Epidermal melanocyte (primary cell): ENCODE results near the gene TAOK3.

Experiments
- DNase-seq: peaks from one replicate; pipeline ENCODE4 v3.0.0; 2011; ENCODE audit warnings: low spot score; ENCODE audit not compliant: insufficient read length

Gene TAOK3

GRCh38 chr12:118213452-118213851 is 159.3 kb downstream of the TAOK3 start:
- no peak for DNase-seq

- DNase-seq: no peak
Observed at GRCh38 chr12:118212606-118213005, 160.1 kb downstream of the TAOK3 start.

- DNase-seq: no peak
Observed at GRCh38 chr12:118206107-118206412, 166.6 kb downstream of the TAOK3 start.

GRCh38 chr12:118193958-118194357 is 178.7 kb downstream of the TAOK3 start:
- no peak for DNase-seq

- DNase-seq: no peak
Observed at GRCh38 chr12:118193477-118193876, 179.2 kb downstream of the TAOK3 start.

GRCh38 chr12:118190266-118190665 is 182.4 kb downstream of the TAOK3 start:
- DNase-seq: no peak

GRCh38 chr12:118189741-118190191 is 182.9 kb downstream of the TAOK3 start:
- DNase-seq: no peak

GRCh38 chr12:118188690-118189371 is 183.9 kb downstream of the TAOK3 start:
- no peak for DNase-seq

- DNase-seq: no peak
Observed at GRCh38 chr12:118187751-118188435, 184.8 kb downstream of the TAOK3 start.

- no peak for DNase-seq
Observed at GRCh38 chr12:118185602-118186397, 186.9 kb downstream of the TAOK3 start.

- DNase-seq: no peak
Observed at GRCh38 chr12:118183711-118184110, 189.0 kb downstream of the TAOK3 start.

- no peak for DNase-seq
Observed at GRCh38 chr12:118183155-118183554, 189.6 kb downstream of the TAOK3 start.

- DNase-seq: no peak
Observed at GRCh38 chr12:118175823-118176447, 196.8 kb downstream of the TAOK3 start.

- DNase-seq: no peak
Observed at GRCh38 chr12:118166946-118167345, 205.8 kb downstream of the TAOK3 start.

- no peak for DNase-seq
Observed at GRCh38 chr12:118164798-118165486, 207.8 kb downstream of the TAOK3 start.

GRCh38 chr12:118160536-118160935 is 212.2 kb downstream of the TAOK3 start:
- DNase-seq: no peak

GRCh38 chr12:118151755-118152154 is 221.0 kb downstream of the TAOK3 start:
- no peak for DNase-seq

GRCh38 chr12:118150625-118151024 is 222.1 kb downstream of the TAOK3 start:
- DNase-seq: no peak

- no peak for DNase-seq
Observed at GRCh38 chr12:118148287-118148686, 224.4 kb downstream of the TAOK3 start.

- DNase-seq: no peak
Observed at GRCh38 chr12:118145798-118146156, 226.9 kb downstream of the TAOK3 start.

- DNase-seq: no peak
Observed at GRCh38 chr12:118145113-118145797, 227.5 kb downstream of the TAOK3 start.
